ENCODE measurements around the gene RIPOR3.

The RIPOR3 gene

GRCh38 chr20:50589548-50590347 is 101.6 kb downstream of the RIPOR3 start:
- DNase-seq (ENCODE audit: low read depth): no peak

GRCh38 chr20:50588034-50588736 is 103.2 kb downstream of the RIPOR3 start:
- peak; percentile 45 for DNase-seq (ENCODE audit: low read depth)

GRCh38 chr20:50587291-50587961 is 103.9 kb downstream of the RIPOR3 start:
- no peak for DNase-seq (ENCODE audit: low read depth)

DNA sequence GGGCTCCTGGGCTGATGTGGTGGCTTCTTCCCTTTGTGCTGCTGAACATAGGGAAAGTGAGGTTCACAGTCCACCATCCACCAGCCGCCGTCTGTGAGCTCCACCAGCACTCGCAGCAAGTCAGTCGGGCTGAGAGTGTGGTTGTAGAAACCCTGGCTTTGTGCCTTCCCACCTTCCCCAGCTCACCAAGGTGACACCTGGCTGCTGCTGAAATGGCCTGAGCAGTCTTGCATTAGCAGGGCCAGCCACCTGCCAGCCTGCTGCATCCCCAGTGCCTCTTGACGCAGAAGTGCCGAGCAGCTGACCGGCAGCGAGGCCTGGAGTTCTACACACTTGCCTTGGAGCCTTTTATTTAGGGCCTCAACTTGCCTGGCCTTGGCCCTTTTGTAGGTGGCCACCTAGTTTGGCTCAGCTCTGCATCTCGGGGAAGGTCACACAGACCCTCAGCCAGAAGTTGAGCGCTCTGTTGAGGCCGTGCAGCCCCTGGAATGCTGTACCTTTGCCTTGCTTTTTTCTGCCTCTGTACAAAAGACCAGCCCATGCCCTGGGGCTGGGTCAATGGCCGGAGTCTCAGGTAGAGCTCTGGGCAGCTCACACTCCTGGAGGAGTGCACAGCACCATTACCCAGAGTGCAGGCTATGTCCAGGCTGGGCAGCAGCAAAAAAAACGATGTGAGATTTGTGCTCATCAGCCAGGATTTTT is 104.7 kb downstream of the RIPOR3 start:
- no peak for DNase-seq (ENCODE audit: low read depth)

DNA sequence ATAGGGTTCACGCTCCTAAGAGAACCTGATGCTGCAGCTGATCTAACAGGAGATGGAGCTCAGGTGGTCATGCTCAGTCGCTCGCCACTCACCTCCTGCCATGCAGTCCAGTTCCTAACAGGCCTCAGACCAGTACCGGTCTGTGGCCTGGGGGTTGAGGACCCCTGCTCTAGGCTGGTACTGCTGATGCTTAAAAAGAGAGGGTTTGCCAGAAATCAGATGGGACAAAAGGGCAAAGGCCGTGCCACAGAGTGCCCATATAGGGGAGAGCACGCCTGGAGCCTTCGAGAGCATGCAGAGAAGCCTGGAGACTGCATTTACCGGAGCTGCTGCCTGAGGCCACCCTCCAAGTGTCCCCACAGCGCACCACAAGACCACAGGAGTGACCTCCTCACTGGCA is 105.7 kb downstream of the RIPOR3 start:
- DNase-seq (ENCODE audit: low read depth): no peak

GRCh38 chr20:50585214-50585613 is 106.1 kb downstream of the RIPOR3 start:
- DNase-seq (ENCODE audit: low read depth): no peak

GRCh38 chr20:50584687-50585086 is 106.7 kb downstream of the RIPOR3 start:
- DNase-seq (ENCODE audit: low read depth): no peak

DNA sequence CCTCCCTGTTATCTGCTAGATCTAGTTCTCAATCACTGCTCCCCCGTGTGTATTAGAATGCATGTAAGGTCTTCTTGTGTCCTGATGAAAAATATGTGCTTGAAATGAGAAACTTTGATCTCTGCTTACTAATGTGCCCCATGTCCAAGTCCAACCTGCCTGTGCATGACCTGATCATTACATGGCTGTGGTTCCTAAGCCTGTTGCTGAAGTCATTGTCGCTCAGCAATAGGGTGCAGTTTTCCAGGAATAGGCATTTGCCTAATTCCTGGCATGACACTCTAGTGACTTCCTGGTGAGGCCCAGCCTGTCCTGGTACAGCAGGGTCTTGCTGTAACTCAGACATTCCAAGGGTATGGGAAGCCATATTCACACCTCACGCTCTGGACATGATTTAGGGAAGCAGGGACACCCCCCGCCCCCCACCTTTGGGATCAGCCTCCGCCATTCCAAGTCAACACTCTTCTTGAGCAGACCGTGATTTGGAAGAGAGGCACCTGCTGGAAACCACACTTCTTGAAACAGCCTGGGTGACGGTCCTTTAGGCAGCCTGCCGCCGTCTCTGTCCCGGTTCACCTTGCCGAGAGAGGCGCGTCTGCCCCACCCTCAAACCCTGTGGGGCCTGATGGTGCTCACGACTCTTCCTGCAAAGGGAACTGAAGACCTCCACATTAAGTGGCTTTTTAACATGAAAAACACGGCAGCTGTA is 107.7 kb downstream of the RIPOR3 start:
- no peak for DNase-seq (ENCODE audit: low read depth)

DNA sequence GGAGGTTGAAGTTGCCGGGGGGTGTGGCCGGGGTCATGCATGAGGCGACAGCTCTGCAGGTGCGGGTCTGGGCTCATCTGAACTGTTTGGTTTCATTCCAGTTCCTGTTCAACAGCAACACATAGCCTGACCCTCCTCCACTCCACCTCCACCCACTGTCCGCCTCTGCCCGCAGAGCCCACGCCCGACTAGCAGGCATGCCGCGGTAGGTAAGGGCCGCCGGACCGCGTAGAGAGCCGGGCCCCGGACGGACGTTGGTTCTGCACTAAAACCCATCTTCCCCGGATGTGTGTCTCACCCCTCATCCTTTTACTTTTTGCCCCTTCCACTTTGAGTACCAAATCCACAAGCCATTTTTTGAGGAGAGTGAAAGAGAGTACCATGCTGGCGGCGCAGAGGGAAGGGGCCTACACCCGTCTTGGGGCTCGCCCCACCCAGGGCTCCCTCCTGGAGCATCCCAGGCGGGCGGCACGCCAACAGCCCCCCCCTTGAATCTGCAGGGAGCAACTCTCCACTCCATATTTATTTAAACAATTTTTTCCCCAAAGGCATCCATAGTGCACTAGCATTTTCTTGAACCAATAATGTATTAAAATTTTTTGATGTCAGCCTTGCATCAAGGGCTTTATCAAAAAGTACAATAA is 108.6 kb downstream of the RIPOR3 start:
- no peak for DNase-seq (ENCODE audit: low read depth)

DNA sequence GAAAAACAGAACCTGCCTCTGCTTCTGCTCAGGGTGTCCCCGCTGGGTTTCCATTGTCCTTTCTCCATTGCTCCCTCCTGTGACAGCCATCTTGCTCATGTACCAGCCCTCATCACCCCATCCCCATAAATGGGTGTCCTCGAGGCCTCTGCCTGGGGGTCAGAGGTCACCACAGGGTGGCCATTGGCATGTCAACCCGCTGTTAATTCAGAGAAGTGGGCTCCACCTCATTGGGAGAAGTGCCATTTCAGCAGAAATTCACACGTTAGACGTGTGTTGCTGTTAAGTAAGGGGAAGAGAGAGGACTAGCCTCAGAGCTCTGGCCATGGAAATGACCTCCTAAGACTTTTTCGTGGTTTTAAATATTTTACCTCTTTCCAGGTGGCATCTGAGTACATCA is 109.2 kb downstream of the RIPOR3 start:
- no peak for DNase-seq (ENCODE audit: low read depth)

GRCh38 chr20:50580842-50581544 is 110.3 kb downstream of the RIPOR3 start:
- DNase-seq (ENCODE audit: low read depth): no peak

GRCh38 chr20:50580016-50580747 is 111.2 kb downstream of the RIPOR3 start:
- peak; percentile 33 for DNase-seq (ENCODE audit: low read depth)

DNA sequence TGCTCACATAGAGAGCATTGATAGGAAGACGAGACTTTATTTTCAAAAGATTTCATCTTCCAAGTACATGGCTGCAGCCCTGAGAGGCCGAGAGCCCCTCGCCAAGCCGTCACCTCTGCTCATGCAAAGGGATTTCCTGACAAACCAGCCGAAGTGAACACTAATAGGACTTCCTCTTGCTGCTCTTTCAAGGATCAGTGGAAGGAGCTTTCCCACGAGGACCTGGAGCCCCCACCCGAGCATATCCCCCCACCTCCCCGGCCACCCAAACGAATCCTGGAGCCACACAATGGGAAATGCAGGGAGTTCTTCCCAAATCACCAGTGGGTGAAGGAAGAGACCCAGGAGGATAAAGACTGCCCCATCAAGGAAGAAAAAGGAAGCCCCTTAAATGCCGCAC is 111.8 kb downstream of the RIPOR3 start:
- DNase-seq (ENCODE audit: low read depth): no peak

- DNase-seq (ENCODE audit: low read depth): no peak
Observed at GRCh38 chr20:50578778-50579165, 112.6 kb downstream of the RIPOR3 start.

GRCh38 chr20:50578061-50578777 is 113.1 kb downstream of the RIPOR3 start:
- no peak for DNase-seq (ENCODE audit: low read depth)

DNA sequence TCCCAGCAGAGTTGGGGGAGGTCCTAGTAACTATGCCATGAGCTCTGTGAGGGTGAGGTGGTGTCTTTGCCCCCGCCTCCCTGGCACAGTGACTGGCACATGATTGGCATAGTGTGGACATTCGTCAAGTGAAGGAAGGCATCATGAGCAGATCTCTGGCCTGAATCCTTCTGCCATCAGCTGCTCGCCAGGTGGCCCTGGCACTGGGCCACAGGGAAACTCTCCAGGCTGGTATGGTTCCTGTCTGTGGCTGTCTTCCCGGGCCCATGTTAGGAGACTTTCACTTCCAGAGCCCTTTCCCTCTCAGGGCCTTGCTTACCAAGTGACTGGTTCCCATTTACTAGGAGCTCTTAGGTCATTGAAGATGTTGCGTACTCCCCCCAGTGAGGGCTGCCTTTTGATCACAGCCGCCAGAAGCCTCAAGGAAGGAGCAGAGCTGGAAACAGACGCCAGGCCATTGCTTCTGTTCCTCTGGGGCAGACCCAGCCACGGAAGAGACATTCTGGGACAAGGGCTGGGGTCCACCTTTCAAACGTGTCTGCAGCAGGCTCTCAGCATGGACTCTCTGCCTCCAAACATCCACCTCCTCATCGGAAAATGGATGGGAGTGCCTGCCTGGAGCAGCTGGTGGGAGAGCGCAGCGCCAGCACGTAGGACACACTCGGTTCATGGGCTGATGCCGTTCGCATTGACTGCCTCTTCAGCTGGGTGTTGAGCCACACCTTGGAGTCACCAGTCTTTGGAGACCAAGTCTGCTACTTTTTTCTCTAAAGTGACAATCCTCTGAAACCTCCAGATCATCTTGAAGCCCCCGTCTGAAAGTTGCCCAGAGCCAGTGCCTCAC is 113.9 kb downstream of the RIPOR3 start:
- DNase-seq (ENCODE audit: low read depth): no peak

DNA sequence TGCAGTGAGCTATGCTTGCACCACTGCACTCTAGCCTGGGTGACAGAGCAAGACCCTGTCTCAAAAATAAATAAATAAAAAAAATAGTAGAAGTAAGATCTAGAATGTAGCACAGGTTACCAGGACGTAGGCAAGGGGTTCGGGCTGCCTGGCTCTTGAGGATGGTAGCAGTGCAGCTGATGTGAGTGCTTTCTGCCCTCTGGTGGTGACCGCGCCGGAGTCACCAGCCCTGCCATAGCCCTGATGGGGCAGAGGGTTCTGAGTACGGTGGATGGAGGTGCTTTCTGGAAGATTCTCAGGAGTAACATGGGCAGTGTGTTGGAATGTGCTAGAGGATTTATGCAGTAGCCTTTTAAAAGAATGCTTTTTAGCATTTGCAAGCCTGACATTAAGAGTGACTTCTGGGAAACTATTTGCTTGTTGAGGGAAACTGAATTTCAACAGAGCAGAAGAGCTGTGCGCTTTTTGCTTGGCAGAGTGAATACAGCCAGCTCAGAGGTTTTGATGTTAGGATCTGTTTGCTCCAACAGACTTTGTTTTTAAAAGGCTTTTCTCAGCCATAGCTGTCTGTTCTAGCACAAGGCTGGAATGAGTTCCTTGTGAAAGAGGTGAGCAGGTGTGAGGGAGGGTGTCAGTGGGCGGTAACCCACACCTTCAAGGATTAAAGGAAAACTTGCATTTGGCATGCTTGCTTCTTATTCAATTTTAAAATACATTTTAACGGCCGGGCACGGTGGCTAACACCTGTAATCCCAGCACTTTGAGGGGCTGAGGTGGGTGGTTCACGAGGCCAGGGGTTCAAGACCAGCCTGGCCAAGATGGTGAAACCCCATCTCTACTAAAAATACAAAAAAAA is 115.2 kb downstream of the RIPOR3 start:
- peak; percentile 38 for DNase-seq (ENCODE audit: low read depth)
